ENCODE results near the gene OGG1. TPM values are rescaled to one million over a fixed set of nuclear protein-coding genes. Genes with fewer than 3 reads are reported as not detected.

OGG1 gene
- total RNA-seq, 4 donors from 2014 or later: 26.8 to 54.9 (median 40.6) TPM

- WGBS, 2 donors: 75 to 80% methylated on average over 8 of the region's 8 CpGs
- Histone ChIP-seq H3K4me1 (peaks cover 0 to 20% (median 9%) of the 10 kb centered on the region in 4 donors), H3K36me3 (peaks cover 5 to 59% (median 5%) of the 10 kb centered on the region in 3 donors), H3K9me3 (no peaks in the 10 kb centered on the region), H3K27me3 (no peaks in the 10 kb centered on the region), H3K4me3 (no peak overlapping the region), H3K27ac (peak overlapping the region in 3 of 4 donors; percentile 10 to 62 (median 43))
- no peak for DNase-seq (ENCODE audit: low spot score in 2 of 2)
- TF ChIP-seq POLR2A (IDR thresholded peaks at IDR 0.05) (no peak), EP300 (IDR thresholded peaks at IDR 0.05) (no peak), CTCF (IDR thresholded peaks at IDR 0.05) (no peak)
Observed at GRCh38 chr3:9779721-9780457, 30.1 kb downstream of the OGG1 start.

- no peak for TF ChIP-seq CTCF (IDR thresholded peaks at IDR 0.05)
- no peak for TF ChIP-seq EP300 (IDR thresholded peaks at IDR 0.05)
- no peak for TF ChIP-seq POLR2A (IDR thresholded peaks at IDR 0.05)
- 77 to 87% methylated on average over 10 of the region's 10 CpGs for WGBS, 2 donors
- peak overlapping the region in 3 of 4 donors; percentile 10 to 62 (median 43) for H3K27ac ChIP-seq
- no peak for DNase-seq (ENCODE audit: low spot score in 2 of 2)
- H3K9me3 ChIP-seq: no peaks in the 10 kb centered on the region
- H3K27me3 ChIP-seq: no peaks in the 10 kb centered on the region
- H3K4me3 ChIP-seq: no peak overlapping the region
- H3K4me1 ChIP-seq: peaks cover 0 to 20% (median 9%) of the 10 kb centered on the region in 4 donors
- H3K36me3 ChIP-seq: peaks cover 5 to 65% (median 10%) of the 10 kb centered on the region in 3 donors
Observed at GRCh38 chr3:9780458-9780812, 30.7 kb downstream of the OGG1 start.

- Histone ChIP-seq H3K36me3 (peaks cover 5 to 69% (median 11%) of the 10 kb centered on the region in 3 donors), H3K4me3 (no peak overlapping the region)
Observed at GRCh38 chr3:9780910-9781309, 31.2 kb downstream of the OGG1 start.

GRCh38 chr3:9781551-9781950 is 31.8 kb downstream of the OGG1 start:
- Histone ChIP-seq H3K27ac (no peak overlapping the region), H3K4me1 (peaks cover 0 to 20% (median 9%) of the 10 kb centered on the region in 4 donors), H3K27me3 (no peaks in the 10 kb centered on the region), H3K9me3 (no peaks in the 10 kb centered on the region), H3K4me3 (no peak overlapping the region), H3K36me3 (peaks cover 5 to 76% (median 11%) of the 10 kb centered on the region in 3 donors)
- TF ChIP-seq CTCF (IDR thresholded peaks at IDR 0.05) (no peak), EP300 (IDR thresholded peaks at IDR 0.05) (no peak), POLR2A (IDR thresholded peaks at IDR 0.05) (no peak)
- 75 to 83% methylated on average over 1 of the region's 1 CpG for WGBS, 2 donors
- DNase-seq (ENCODE audit: low spot score in 2 of 2): no peak

More at GRCh38 chr3:9780910-9781309, 31.2 kb downstream of the OGG1 start:
- Histone ChIP-seq H3K4me1 (peaks cover 0 to 20% (median 9%) of the 10 kb centered on the region in 4 donors), H3K27me3 (no peaks in the 10 kb centered on the region), H3K27ac (peak overlapping the region in 1 of 4 donors; percentile 62), H3K9me3 (no peaks in the 10 kb centered on the region)
- 89 to 91% methylated on average over 4 of the region's 4 CpGs for WGBS, 2 donors
- TF ChIP-seq CTCF (IDR thresholded peaks at IDR 0.05) (no peak), POLR2A (IDR thresholded peaks at IDR 0.05) (no peak), EP300 (IDR thresholded peaks at IDR 0.05) (no peak)
- DNase-seq (ENCODE audit: low spot score in 2 of 2): no peak

GRCh38 chr3:9781978-9782603 is 32.3 kb downstream of the OGG1 start:
- WGBS, 2 donors: 77% methylated on average over 3 of the region's 3 CpGs
- Histone ChIP-seq H3K4me1 (peaks cover 0 to 20% (median 9%) of the 10 kb centered on the region in 4 donors), H3K9me3 (no peaks in the 10 kb centered on the region), H3K4me3 (no peak overlapping the region), H3K27me3 (no peaks in the 10 kb centered on the region), H3K27ac (no peak overlapping the region), H3K36me3 (peaks cover 5 to 81% (median 11%) of the 10 kb centered on the region in 3 donors)
- no peak for TF ChIP-seq EP300 (IDR thresholded peaks at IDR 0.05)
- no peak for TF ChIP-seq CTCF (IDR thresholded peaks at IDR 0.05)
- no peak for TF ChIP-seq POLR2A (IDR thresholded peaks at IDR 0.05)
- DNase-seq (ENCODE audit: low spot score in 2 of 2): no peak
